Skeletal muscle tissue (tissue), 4 donors: ENCODE data around the gene UGCG. TPM values are rescaled to one million over a fixed set of nuclear protein-coding genes. Genes with fewer than 3 reads are reported as not detected.
"Not testable (repeated sequence)": the region's sequence is repeated elsewhere in the genome, so short reads cannot be mapped to it uniquely, and the experiment has no call there.

Experiments
- H3K27ac ChIP-seq: one replicate; pipeline ENCODE4 v1.7.0; 2013; ENCODE audit warnings: mild to moderate bottlenecking, low read depth, low read length, inconsistent platforms
- H3K27me3 ChIP-seq, 3 donors: one replicate each; pipeline ENCODE4 v1.7.0; 2013; ENCODE audit warnings: low read length in 3 of 3; ENCODE audit not compliant: control insufficient read depth in 3 of 3, insufficient read depth in 3 of 3
- H3K36me3 ChIP-seq, 3 donors: one replicate each; pipeline ENCODE4 v1.7.0; 2013; ENCODE audit warnings: low read length in 3 of 3; ENCODE audit not compliant: control insufficient read depth in 3 of 3, insufficient read depth in 3 of 3
- H3K4me1 ChIP-seq, 3 donors: one replicate each; pipeline ENCODE4 v1.7.0; 2013; ENCODE audit warnings: low read length in 3 of 3, mild to moderate bottlenecking in 3 of 3; ENCODE audit not compliant: control insufficient read depth in 3 of 3, insufficient read depth in 3 of 3
- H3K4me3 ChIP-seq, 3 donors: one replicate each; pipeline ENCODE4 v1.7.0; 2013; ENCODE audit warnings: low read length in 3 of 3
- H3K9ac ChIP-seq, 3 donors: one replicate each; pipeline ENCODE4 v1.7.0; 2013; ENCODE audit warnings: low read length in 3 of 3, mild to moderate bottlenecking in 3 of 3, moderate library complexity in 2 of 3, low read depth in 1 of 3
- H3K9me3 ChIP-seq, 3 donors: one replicate each; pipeline ENCODE4 v1.7.0; 2013; ENCODE audit warnings: low read length in 3 of 3; ENCODE audit not compliant: control insufficient read depth in 3 of 3
- total RNA-seq: library from RNA; depleted of rRNA; stranded (reverse); fragments of >200 nt; gene quantifications from one replicate; pipeline ENCODE4 v1.2.3, GENCODE V29; 2014
- donor health status: Osteomylitis.

The UGCG gene
- total RNA-seq, 1 donor from 2014 or later = 42.3 TPM

DNA sequence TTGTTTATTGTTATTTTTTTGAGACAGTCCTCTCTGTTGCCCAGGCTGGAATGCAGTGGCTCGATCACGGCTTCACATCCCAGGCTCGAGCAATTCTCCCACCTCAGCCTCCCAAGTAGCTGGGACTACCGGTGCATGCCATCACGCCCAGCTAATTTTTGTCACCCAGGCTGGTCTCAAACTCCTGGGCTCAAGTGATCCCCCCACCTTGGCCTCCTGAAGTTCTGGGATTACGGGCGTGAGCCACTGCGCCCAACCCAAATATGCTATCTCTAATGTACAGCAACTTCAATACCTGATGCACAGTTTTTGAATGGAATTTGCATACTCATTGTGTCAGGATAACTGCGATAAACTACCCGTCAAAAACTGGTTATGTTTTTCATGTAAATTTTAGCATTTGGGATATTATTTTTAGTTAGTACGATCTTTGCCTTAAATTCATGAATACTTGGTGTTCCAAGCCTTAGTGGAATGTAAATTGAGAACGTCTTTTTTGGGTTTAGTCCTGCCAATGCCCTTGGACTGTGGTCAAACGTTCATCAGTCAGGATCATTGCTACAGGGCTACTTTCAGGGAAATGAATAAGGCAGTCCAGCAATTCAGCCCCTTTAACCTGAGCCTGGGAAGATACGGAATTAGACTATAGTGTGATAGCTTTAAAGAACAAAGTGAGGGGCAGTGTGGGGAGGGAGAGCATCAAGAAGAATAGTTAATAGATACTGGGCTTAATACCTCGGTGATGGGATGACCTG, 4.4 kb downstream of the UGCG start:
- H3K27ac ChIP-seq = no peak overlapping the region
- H3K36me3 ChIP-seq = no peaks in the 10 kb centered on the region
- H3K4me3 ChIP-seq = no peak overlapping the region
- H3K27me3 ChIP-seq = no peaks in the 10 kb centered on the region
- H3K9ac ChIP-seq = no peak overlapping the region
- no peaks in the 10 kb centered on the region for H3K9me3 ChIP-seq
- H3K4me1 ChIP-seq = peaks cover 5 to 22% (median 20%) of the 10 kb centered on the region in 3 donors

DNA sequence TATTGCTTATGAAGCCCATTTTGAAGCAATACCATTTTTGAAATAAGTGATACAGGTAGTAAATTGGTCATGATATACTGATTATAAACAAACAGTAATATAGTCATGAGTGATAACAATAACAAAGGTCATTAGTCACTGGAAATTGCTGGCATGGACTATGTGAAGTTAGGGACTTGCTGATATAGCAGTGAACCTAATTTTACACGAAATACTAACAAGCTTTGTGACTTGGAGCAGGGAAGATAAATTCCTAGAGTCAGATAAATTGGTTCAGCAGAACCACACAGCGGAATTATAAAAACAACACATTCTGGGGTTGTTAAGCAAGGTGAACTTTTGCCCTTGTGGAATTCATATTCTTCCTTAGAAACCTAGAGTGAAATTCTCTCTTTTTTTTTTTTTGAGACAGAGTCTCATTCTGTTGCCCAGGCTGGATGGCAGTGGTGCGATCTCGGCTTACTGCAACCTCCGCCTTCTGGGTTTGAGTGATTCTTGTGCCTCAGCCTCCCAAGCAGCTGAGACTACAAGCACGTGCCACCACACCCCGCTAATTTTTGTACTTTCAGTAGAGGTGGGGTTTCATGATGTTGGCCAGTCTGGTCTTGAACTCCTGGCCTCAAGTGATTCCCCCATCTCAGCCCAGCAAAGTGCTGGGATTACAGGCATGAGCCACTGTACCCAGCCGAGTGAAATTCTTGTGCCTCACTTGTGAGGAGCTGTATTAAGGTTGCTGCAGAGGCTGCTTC, 6.0 kb downstream of the UGCG start:
- no peaks in the 10 kb centered on the region for H3K27me3 ChIP-seq
- no peak overlapping the region for H3K9ac ChIP-seq
- H3K4me1 ChIP-seq = peaks cover 5 to 20% (median 19%) of the 10 kb centered on the region in 3 donors

DNA sequence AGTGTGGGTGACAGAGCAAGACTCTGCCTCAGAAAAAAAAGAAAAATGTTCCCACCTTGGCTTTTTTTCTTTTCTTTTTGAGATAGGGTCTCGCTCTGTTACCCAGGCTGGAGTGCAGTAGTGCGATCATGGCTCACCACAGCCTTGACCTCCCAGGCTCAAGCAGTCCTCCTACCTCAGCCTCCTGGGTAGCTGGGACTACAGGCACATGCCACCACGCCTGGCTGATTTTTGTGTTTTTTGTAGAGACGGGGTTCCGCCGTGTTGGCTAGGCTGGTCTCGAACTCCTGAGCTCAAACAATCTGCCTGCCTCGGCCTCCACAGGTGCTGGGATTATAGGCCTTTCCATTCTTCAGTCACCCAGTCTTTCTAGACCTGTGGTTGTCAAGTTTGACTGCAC, 6.9 kb downstream of the UGCG start:
- not testable (repeated sequence) for H3K9me3 ChIP-seq, H3K4me3 ChIP-seq, H3K9ac ChIP-seq, H3K27me3 ChIP-seq, H3K27ac ChIP-seq, H3K36me3 ChIP-seq
- H3K4me1 ChIP-seq = peaks cover 3 to 22% (median 16%) of the 10 kb centered on the region in 3 donors

More for the DNA sequence above, 6.0 kb downstream of the UGCG start:
- Histone ChIP-seq H3K36me3 (no peaks in the 10 kb centered on the region), H3K4me3 (no peak overlapping the region), H3K27ac (no peak overlapping the region), H3K9me3 (no peaks in the 10 kb centered on the region)

DNA sequence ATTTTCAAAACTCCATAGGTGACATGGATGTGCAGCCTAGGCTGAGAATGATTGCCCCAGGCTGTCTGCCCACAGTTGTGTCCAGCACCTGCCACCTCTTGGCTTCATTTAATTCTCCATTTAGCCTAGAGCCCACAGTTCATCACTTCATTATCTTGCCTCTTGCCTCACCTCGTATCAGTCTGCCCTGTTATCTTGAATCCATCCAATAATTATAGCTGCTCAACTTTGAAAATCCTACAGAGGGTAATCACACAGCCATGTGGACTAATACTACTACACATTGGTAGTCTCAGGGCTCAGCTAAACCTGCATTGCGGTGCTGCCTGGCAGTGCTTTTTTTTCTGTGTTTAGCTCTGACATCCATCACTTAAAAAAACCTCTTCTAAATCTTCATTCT, 7.4 kb downstream of the UGCG start:
- no peaks in the 10 kb centered on the region for H3K36me3 ChIP-seq

DNA sequence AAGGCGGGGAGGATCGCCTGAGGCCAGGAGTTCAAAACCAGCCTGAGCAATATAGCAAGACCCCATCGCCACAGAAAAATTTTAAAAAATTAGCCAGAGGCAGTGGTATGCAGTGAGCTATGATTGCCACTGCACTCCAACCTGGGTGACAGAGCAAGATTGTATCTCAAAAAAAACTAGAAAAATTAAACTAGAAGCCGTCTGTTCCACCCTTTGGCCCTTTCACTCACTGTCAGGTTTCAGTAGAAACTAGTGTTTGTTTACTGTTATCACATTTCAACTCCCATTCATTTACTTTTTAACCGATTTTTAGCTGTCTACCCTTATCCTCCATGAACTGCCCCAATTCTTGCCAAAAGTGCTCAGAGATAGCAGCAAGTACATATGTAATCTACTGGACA, 8.3 kb downstream of the UGCG start:
- no peak overlapping the region for H3K9ac ChIP-seq
- peaks cover 6 to 26% (median 21%) of the 10 kb centered on the region in 3 donors for H3K4me1 ChIP-seq
- no peak overlapping the region for H3K27ac ChIP-seq
- H3K27me3 ChIP-seq = no peaks in the 10 kb centered on the region
- no peaks in the 10 kb centered on the region for H3K9me3 ChIP-seq
- no peaks in the 10 kb centered on the region for H3K36me3 ChIP-seq
- H3K4me3 ChIP-seq = no peak overlapping the region

More for the DNA sequence above, 7.4 kb downstream of the UGCG start:
- Histone ChIP-seq H3K9me3 (no peaks in the 10 kb centered on the region), H3K4me3 (no peak overlapping the region), H3K9ac (no peak overlapping the region), H3K4me1 (peaks cover 6 to 26% (median 20%) of the 10 kb centered on the region in 3 donors), H3K27ac (no peak overlapping the region), H3K27me3 (no peaks in the 10 kb centered on the region)

DNA sequence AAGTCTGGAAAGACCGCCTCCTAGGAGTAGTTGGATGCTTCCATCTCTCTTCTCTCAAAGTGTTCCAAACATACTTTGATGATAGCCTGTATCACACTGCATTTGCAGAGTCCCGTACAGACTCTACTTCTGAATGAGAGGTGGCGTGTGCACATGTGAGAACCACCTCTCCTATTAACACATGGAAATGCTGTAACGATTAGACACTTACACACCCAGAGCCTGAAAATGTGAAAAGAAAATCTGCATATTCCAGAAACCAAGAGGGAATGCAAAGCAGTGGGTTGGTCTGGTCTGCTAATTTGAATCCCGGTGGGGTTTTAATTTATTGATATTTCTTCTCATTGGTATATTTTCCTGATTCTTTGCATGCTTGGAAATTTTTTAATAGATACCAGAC, 10.5 kb downstream of the UGCG start:
- H3K27ac ChIP-seq = no peak overlapping the region
- no peak overlapping the region for H3K9ac ChIP-seq
- H3K27me3 ChIP-seq = no peaks in the 10 kb centered on the region
- H3K36me3 ChIP-seq = no peaks in the 10 kb centered on the region
- H3K4me1 ChIP-seq = peaks cover 4 to 17% (median 8%) of the 10 kb centered on the region in 3 donors
- H3K9me3 ChIP-seq = no peaks in the 10 kb centered on the region
- no peak overlapping the region for H3K4me3 ChIP-seq

DNA sequence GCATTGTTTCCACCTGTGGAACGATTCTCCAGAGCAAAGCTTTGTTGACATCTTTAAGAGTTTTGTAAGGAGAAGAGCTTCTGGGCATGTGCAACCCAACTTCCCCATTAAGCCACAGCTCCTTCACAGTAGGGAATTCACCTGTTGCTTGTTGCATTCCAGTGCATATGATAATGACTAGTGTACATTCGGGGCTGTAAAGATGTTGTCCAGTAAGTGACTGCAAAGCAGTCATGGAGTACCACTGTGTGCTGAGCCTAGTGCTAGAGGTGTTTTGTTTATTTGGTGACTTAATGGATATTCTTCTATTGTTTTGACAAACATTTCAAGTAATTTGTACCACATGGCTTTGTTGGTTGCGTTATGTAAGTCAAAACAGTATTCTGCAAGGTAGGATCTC, 12.8 kb downstream of the UGCG start:
- H3K9me3 ChIP-seq = no peaks in the 10 kb centered on the region
- peaks cover 4 to 16% (median 6%) of the 10 kb centered on the region in 3 donors for H3K4me1 ChIP-seq
- H3K9ac ChIP-seq = no peak overlapping the region
- no peak overlapping the region for H3K4me3 ChIP-seq
- H3K27ac ChIP-seq = no peak overlapping the region
- H3K27me3 ChIP-seq = no peaks in the 10 kb centered on the region
- no peaks in the 10 kb centered on the region for H3K36me3 ChIP-seq

DNA sequence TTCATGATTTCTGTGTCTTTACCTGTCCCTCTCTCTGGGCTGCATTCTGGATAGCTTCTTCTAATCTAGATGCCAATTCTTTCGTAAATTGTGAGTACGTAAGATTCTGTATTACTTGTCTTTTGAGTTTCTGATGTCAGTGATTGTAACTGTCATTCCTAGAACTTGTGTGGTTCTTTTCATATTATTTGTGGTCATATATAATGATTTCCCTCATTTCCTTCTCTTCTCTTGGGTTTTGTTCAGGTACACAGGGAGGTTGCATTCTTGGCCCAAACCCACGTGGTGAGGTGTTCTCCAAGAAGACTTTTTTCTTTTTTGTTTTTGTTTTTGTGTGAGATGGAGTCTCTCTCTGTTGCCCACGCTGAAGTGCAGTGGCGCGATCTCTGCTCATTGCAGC, 13.8 kb downstream of the UGCG start:
- no peaks in the 10 kb centered on the region for H3K27me3 ChIP-seq
- no peaks in the 10 kb centered on the region for H3K9me3 ChIP-seq
- H3K4me1 ChIP-seq = peaks cover 4 to 23% (median 6%) of the 10 kb centered on the region in 3 donors
- H3K27ac ChIP-seq = no peak overlapping the region
- H3K4me3 ChIP-seq = no peak overlapping the region
- H3K36me3 ChIP-seq = no peaks in the 10 kb centered on the region
- no peak overlapping the region for H3K9ac ChIP-seq

DNA sequence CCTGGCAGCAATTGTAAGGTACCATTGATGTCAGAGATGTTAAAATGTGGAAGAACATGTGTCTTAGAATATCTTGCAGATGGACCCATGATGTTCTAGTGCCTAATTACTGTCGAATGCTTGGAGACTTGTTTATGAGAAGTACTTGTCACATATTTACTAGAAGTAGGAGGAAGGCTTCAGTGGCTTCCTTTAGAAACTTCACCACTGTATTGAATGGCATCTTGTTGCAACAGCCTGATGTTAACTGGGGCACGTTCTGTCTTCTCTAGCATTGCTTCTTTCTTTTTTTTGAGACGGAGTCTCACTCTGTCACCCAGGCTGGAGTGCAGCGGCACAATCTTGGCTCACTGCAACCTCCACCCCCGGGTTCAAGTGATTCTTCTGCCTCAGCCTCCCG, 16.5 kb downstream of the UGCG start:
- Histone ChIP-seq H3K9ac (no peak overlapping the region), H3K4me1 (peaks cover 6 to 26% (median 6%) of the 10 kb centered on the region in 3 donors), H3K27me3 (no peaks in the 10 kb centered on the region), H3K27ac (no peak overlapping the region), H3K4me3 (no peak overlapping the region), H3K36me3 (no peaks in the 10 kb centered on the region), H3K9me3 (no peaks in the 10 kb centered on the region)

DNA sequence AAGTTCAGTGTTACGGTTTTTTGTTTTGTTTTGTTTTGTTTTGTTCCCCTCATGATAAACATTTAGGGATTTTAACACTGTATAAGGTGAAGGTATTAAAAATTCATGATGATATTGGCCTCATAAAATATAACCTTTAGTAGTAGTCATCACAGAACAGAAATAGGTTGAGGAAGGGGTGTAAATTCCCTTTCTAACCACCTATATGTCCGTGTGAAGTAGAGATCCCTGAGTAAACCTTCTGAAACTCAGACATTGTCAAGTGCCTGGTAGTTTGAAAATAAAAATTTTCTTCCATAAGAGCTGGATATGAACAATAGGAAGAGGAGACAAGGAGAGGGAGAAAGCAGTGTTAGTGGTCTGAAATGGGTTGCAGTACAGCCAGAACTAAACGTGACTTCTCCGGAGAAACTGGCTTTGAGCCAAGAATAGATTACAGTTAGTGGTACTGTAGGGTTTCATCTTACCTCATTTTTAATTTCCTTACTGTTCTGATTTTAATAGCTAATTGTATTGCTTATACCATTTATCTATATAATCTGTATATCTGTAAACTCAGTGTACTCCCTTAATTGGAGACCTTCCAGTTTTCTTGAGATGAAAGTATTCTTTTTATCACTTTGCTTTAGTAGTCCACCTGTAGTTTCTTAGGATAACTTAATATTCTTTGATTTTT, 18.3 kb downstream of the UGCG start:
- Histone ChIP-seq H3K36me3 (no peaks in the 10 kb centered on the region), H3K27me3 (no peaks in the 10 kb centered on the region), H3K9me3 (no peaks in the 10 kb centered on the region), H3K4me3 (no peak overlapping the region), H3K4me1 (peaks cover 0 to 12% (median 2%) of the 10 kb centered on the region in 3 donors), H3K27ac (no peak overlapping the region), H3K9ac (no peak overlapping the region)
